HG03521 (cell line): Measurements from ENCODE around the gene MYOM1.
"Not testable (repeated sequence)": the region's sequence is repeated elsewhere in the genome, so short reads cannot be mapped to it uniquely, and the experiment has no call there.

Experiments
- ATAC-seq: cut with Tn5 transposase; IDR thresholded peaks from one replicate; pipeline ENCODE4 v1.9.1; 2021; ENCODE audit warnings: mild to moderate bottlenecking, moderate library complexity; ENCODE audit not compliant: unreplicated experiment

The MYOM1 gene

DNA sequence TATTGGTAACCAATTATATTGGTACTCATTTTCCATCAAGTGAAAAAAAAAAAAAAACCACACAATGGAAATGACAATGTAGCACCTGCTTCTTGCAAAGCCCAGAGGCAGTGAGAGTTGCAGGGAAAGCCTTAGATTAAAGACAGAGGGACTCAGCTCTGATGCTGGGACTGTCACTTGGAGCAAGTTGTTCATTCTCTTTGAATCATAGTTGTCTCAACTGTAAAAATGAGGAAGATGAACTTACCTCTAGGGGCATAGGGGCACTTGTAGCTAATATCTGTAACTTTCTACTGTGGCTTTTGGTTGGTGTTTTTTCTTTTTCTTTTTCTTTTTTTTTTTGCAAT is 125.5 kb downstream of the MYOM1 start:
- no peak for ATAC-seq

DNA sequence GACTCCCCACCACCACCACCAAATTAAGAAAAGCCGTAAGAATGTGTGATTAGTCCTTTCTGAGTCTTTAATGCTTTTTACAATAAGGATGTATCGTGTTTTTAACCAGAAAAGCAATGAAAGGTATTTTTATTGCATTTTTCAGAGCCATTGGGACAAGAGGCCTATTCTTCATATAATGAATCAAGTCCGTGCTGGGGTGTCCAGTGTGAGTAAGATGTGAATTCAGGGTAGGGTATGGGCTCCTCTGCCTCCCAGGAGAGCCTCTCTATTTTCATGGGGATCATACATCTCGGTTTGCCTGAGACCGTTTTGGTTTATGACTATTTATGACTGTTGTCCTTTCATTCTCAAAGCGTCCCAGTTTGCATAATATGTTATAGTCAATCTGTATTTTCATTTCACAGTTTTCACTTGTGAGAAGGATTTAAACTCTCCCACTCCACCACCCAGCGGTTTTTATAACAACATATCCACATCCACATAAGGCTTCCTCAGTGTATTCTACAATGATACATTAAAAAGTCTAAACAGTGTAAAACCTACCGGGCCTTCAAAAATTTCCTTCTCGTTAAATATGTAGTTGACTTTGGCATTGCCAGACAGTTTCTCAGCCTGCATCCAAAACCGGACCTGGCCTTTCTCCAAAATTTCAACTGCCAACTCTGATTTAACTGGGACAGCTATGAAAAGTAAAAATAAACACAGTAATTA is 126.0 kb downstream of the MYOM1 start:
- no peak for ATAC-seq

DNA sequence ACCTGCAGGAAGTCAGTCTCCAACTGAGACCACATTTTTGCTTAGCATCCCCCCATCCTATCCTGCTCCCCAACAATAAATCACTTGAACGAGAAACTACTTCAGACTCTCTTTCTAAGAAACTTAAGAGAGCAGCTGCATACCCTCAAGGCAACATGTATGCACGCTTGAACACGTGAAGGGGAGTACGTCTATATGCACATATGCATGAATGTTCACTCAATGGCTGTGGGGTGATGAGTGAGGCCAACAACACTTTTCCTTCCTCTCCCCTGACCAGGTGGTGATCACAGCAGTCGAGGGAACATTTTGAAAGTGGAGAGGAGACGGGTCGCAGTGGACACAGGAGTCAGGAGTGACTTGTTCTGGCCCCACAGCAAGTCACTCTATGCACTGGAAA is 127.0 kb downstream of the MYOM1 start:
- ATAC-seq: no peak

DNA sequence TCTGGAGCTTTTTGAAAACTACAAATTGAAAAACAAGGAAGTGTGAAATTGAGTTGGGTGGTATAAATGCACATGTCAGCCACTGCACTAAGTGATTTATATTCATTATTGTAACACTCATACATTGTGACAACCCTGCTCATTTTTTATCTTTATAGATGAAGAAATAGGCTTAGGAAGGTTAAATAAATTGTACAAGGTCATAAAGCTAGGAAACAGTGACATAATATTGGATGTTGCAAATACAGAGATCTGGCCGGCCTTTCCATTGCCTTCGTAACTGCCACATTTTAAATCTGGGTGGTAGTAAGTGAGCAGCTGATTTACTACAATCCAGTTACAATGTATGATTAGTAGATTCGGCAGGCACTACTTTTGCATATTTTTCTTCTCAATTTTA is 130.2 kb downstream of the MYOM1 start:
- ATAC-seq: no peak

DNA sequence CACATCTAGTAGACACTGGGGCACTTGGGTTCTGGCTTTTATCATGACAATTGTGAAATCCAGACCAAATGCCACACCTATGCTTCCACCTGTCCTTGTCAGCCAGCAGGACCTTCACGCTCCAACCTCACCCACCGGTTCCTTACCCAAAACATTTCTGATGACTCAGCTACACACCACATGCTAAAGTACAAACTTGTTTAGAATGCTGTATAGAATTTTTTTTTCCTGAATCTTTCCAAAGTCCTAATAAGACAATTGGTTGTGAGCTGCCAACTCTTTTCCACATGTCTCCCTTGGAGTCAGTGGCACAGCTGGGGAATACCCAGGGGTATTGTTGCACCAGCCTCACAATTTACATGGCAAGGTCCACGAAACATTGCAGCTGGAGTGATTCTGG is 131.3 kb downstream of the MYOM1 start:
- no peak for ATAC-seq

DNA sequence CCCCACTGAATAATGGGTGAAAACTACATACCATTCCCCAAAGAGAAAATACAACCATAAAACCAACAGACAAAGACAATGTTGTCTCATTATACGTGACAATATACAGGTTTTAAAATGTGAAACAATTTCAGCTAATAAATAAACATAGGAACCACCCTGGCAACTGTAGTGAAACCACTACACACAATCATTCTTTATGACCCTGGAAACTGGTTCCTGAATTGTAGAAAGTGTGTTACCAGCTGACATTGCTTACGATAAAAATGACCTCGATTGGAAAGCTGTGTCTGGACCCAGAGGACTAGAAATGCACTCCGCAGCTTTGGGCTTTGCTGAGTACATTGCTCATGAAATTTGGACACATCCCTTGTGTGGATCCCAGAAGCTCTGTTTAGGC is 132.9 kb downstream of the MYOM1 start:
- no peak for ATAC-seq

DNA sequence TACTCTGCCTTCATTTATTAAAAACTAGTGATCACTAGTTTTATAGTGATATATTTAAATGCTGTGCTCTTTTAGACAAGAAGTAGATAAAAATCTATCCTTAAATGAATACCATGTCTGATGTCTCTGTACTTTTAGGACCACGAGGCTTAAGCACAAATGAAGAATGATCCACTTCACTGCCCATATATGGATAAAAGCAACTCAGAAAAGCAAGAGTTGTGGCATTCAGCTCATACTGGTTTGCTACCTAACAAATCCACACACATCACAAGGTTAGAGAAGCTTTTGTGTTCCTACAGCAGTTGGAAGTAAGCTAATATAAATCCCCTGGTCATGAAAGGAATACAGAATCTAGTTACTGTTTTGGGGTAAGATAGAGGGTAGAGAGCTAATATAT is 134.2 kb downstream of the MYOM1 start:
- ATAC-seq: no peak

DNA sequence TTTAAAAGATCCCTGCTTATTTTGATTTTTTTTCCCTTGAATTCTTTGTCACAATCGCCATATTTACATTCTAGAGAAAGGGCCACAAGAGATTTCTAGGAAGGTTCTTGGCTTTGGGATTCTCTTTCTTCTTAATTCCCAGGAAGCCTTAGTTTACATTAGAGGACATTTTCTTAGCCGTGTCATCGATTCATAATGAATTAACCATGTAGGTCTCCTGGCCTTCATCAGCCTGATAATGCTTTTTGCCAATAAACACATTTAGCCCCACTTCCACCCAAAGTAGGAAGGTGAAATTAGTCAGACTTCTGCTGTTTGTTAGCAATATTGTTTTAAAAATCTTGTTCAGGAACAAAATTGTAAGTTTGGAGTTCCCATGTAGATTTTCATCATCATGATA is 135.6 kb downstream of the MYOM1 start:
- ATAC-seq: no peak

DNA sequence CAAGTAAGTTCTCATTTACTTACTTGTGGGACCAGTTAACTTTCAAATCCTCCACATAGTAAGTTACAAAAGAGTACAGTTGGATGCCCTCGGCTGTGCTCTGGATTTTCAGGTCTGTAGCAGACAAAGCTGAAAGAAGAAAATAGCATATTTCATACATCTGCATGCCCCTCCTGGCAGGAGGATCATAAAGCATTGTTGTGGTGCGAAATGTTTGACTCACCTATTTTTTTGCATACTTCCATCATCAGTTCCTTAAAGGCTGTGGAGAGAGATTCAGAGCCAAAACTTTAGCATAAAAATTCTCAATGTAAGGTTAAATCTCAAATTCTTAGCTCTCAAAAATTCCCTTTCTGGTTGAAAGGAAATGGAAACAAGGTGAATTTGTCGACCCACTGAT is 136.0 kb downstream of the MYOM1 start:
- no peak for ATAC-seq

DNA sequence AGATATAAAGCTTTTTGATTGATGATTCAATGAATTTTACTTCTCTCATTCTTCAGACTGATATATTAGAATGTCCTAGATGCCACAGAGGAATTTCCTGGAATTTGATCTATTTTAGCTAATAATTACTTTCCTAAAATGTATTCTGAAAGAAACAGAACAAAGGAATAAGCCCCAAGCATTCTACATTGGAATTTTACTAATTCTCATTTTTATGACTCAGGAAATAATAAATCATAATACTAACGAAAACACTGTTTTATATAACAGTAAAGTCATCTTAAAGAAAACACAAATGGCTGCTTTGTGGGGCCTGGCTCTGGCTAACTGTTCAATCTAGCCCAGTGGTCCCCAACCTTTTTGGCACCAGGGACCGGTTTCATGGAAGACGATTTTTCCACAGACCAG is 138.2 kb downstream of the MYOM1 start:
- ATAC-seq: no peak

DNA sequence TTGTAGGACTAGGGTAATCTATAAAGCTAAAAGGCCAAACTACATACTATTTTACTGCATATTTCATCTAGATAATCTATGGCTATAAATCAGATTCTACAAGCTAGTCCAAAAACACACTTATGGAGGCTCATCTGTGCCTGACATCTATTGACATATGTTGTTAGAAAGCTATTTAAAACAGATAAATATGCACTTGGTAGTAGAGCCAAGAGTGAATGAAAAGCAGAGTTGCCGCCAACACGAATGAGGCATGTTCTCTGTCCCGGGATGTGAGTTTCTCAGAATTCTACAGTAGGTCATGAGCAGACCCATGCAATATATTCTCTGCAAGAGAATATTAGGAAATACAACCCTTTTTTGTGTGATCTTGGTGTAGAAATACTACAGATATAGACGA is 140.1 kb downstream of the MYOM1 start:
- no peak for ATAC-seq

DNA sequence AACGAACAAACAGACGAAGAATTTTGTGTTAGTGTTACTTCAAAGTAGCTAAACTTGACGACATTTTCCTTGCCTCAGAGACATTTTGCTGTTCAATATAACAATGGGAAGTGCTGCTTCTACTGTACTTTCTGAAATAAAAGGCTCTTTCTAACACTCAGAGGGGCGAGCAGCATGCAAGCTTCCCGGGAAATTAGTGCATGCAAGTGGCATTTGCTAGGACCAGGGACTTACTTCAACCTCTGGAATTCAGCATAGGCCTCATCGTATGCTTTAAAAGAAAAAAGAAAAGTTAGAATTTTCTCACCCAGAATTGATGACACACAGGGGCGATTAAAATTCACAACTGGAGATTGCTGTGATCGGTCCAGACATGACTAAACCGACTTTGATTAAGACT is 144.3 kb downstream of the MYOM1 start:
- ATAC-seq: no peak

DNA sequence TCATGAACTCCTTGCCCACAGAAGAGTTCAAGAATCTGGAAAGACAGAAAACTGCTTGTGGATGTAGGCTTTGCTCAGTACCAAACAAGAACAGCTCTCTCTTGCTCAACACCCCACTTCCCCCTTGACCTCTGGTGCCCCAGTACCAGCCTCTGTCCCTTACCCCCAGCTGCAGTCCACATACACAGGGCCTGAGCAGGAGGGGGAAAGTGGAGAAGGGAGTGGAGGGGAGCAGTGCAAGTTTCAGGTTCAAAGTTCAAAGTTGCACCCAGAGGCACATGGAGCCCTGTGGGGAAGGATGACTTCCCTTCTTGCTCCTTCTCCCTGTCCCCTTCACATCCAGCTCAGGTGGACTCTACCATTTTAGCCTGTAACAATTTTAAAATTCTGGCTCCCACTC is 145.7 kb downstream of the MYOM1 start:
- ATAC-seq: no peak

DNA sequence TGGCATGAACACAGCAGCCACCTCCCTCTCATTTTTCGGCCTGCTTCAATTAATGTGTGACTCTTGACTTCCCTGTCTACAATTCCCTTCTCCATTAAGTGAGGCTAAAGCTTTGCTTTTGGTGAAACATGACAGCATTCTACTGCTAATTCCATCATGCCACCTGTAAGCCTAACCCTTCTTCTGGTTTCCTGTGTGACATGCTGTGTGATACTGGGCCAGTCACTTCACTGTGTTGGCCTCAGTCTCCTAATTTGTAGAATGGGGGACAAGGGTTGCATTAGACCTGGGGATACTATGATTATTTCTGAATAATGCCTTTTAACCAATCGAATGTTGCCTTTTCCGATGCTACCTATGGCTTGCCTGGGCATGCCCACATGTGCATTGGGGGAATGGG is 146.4 kb downstream of the MYOM1 start:
- not testable (repeated sequence) for ATAC-seq

DNA sequence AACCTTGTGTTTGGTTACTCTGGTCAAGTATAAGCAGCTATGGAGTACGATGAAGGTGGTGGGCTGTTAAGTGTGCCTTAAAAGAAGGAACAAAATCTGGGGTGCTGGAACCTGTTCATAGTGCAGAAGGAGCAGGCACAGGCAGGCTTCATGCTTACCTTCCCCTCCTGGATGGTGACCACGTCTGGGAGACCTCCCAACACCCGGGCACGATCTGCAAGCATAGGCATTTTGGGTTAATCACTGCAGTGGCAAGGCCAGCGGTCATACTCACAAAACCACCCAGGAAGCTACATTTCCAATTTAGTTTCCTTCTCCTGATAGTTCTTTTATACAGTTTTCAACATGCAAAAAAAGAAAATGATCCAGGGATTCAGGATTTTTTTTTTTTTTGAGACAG is 148.1 kb downstream of the MYOM1 start:
- no peak for ATAC-seq

DNA sequence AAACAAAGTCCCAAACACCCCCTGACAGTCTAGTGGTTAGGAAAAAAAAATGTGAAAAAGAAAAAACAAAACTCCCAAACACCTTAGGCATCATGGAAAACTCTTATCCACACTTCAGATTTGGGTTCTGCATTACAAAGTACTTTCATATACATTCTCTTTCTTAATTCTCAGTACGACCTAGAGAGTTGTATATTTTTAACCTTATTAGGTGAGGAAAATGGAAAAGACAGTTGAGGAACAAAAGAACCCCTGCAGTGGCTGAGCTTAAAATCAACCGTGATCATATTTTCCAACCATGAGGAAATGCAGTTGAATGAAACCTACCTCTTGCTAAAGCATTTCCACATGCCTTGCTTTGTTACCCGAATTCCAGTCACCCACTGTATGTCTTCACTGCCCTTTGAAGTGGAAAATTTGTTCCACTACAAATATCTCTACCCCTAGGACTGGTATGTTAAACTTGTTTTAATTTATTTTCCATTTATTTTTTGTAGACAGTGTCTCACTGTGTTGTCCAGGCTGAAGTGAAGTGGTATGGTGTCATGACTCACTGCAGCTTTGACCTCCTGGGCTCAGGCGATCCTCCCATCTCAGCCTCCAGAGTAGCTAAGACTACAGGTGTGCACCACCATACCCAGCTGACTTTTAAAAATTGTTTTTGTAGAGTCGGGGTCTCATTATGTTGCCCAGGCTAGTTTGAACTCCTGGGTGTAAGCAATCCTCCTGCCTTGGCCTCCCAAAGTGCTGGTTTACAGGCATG is 149.9 kb downstream of the MYOM1 start:
- ATAC-seq: no peak

DNA sequence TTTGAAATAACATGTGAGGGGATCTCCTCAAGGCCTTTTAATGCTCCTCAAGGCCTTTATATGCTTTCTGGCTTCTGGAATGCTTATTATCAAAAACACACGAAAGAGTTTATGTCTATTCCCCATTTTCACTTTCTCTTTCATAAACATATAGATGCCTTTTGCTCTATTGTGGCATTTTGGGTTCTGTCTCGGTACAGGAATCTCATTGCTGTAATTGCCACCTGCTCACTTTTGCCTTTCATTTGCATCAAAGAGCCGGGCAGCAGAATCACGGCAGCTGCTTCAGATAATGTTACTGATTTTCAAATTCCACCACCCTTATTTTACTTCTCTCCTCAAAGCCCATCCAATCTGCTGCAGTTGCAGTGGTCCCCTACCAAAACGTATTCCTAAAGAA is 152.0 kb downstream of the MYOM1 start:
- no peak for ATAC-seq

DNA sequence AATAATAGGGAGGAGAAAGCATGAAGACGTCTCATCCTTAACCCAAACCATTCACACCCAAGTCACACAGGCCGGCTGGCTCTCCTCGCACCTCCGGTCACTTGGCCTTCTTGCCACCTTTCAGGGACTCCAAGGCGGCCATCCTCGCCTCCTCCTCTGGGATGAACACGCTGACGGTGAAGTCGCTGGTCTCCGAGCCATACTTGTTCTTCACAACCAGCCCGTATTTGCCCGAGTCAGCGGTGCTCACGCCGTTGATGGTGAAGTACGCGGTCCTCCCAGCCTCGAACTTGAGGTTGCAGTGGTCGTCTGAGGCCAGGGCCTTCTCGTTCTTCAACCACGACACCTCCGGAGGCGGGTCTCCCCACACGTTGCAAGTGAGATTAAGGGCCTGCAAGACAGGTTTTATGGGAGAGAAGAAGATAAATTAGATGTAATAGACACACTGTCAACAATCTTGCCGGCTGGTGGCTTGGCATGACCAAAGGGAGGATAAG is 152.6 kb downstream of the MYOM1 start:
- ATAC-seq: no peak

DNA sequence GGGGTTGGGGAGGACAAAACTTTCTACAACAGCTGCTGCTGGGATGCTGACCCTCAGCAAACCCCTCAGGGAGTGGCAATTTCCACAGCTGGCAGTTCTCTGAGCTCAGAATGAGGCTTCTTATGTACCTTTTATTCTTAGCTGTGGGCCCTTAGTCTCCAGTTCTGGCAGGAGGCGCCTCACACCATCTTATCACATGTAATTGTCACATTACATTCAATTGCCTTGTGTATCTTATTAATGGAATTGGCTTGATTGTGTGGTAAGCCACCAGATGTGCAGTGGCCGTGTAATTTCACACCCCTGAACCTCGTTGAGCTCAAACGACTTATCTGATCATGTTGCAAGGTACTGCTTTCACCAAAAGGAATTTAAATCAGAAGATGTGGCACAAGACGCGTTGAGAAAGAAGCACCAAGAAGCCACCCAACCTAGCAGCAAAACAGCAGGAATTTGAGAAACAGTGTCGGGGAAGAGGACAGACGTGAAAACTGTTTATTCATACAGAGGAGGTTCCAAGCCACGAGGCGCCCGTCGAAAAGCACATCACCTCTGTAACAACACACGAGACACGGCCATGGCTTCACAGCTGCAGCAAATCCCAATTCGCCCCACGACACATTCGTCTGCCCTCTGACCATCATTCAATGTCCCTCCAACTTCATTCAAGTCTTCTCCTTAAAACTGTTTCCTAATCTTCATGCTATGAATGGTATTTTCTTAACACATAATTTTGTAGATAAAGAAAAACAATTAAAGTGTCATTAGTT is 153.2 kb downstream of the MYOM1 start:
- ATAC-seq: no peak

DNA sequence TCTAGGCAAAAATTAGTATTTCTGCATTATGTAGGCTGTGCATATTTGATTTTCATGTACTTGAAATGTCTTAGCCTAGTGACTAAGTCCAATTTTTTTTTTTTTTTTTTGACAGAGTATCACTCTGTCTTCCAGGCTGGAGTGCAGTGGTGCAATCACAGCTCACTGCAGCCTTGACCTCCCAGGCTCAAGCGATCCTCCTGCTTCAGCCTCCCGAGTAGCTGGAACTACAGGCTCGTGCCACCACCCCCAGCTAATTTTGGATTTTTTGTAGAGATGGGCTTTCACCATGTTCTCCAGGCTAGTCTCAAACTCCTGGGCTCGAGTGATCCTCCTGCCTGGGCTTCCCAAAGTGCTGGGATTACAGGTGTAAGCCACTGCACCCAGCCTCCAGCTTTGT is 156.0 kb downstream of the MYOM1 start:
- ATAC-seq: not testable (repeated sequence)

DNA sequence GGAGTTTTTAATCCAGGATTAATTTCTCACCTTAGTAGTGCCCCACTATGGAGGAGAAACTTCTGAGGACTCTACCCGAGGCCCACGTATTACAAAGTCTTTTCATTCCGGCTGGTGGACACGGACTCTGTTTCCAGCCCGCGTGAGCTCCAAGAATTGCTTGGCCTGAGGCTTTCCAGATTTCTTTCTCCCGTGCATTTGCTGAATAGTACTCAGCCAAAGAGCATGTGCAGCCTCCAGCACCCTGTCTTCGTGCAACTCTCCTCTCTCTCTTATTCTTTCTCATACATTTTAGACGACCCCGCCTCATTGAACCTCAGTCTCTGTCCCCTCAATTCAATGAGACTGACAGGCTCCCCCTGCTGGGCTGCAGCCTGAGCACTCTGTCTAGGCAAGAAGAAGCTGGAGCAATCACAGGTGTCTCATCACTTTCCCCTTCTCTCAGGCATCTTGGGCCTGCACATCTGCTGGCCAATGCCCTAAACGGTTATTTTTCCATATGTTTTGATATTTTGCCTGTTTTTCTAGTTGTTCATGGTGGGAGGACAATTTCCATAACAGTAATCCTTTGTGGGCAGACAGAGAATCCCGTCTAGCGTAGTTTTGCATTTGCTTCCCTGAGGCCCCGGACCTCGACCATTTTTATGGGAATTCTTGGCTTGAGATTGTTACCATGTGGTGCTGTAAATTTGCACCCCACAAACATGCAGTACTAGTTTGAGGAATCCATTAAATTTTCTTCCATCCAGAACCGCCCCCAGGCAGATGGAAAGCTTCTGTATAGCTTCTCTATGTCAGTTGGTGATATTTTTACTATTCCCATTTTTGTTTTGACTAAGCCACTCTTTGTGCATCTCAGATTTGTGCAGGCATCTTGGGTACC is 156.7 kb downstream of the MYOM1 start:
- no peak for ATAC-seq
